ENCODE results near the gene TATDN2. TPM values are rescaled to one million over a fixed set of nuclear protein-coding genes. Genes with fewer than 3 reads are reported as not detected.

The TATDN2 gene
- total and polyA plus RNA-seq, 9 of the 15 experiments (the other 6 are each of a cell fraction or from before 2014, with no cell fraction given) = 5.2 to 44.7 (median 25.8) TPM

GRCh38 chr3:10234526-10235230 is 13.6 kb upstream of the TATDN2 start (continued):
- TF ChIP-seq RBM17 (IDR thresholded peaks at IDR 0.05; ENCODE audit: borderline replicate concordance, low read depth, low read length) = no peak
- TF ChIP-seq, protein P1, sequence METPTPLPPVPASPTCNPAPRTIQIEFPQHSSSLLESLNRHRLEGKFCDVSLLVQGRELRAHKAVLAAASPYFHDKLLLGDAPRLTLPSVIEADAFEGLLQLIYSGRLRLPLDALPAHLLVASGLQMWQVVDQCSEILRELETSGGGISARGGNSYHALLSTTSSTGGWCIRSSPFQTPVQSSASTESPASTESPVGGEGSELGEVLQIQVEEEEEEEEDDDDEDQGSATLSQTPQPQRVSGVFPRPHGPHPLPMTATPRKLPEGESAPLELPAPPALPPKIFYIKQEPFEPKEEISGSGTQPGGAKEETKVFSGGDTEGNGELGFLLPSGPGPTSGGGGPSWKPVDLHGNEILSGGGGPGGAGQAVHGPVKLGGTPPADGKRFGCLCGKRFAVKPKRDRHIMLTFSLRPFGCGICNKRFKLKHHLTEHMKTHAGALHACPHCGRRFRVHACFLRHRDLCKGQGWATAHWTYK (CRISPR knock-in tag; IDR thresholded peaks at IDR 0.05) = no peak
- TF ChIP-seq POLR2AphosphoS2 (IDR thresholded peaks at IDR 0.05; ENCODE audit: low read length) = no peak
- peak; percentile 78 for TF ChIP-seq FOS (IDR thresholded peaks at IDR 0.05; ENCODE audit: extremely low read depth, insufficient read length)
- TF ChIP-seq PTRF (tag; IDR thresholded peaks at IDR 0.05) = no peak
- no peak for TF ChIP-seq ZNF551 (CRISPR knock-in tag; IDR thresholded peaks at IDR 0.05)
- no peak for TF ChIP-seq MEF2A (IDR thresholded peaks at IDR 0.05; ENCODE audit: control insufficient read depth, low read depth, low read length)
- no peak for TF ChIP-seq MEF2D (tag; conservative IDR thresholded peaks at IDR 0.05; ENCODE audit: low read depth)
- TF ChIP-seq, protein P2, sequence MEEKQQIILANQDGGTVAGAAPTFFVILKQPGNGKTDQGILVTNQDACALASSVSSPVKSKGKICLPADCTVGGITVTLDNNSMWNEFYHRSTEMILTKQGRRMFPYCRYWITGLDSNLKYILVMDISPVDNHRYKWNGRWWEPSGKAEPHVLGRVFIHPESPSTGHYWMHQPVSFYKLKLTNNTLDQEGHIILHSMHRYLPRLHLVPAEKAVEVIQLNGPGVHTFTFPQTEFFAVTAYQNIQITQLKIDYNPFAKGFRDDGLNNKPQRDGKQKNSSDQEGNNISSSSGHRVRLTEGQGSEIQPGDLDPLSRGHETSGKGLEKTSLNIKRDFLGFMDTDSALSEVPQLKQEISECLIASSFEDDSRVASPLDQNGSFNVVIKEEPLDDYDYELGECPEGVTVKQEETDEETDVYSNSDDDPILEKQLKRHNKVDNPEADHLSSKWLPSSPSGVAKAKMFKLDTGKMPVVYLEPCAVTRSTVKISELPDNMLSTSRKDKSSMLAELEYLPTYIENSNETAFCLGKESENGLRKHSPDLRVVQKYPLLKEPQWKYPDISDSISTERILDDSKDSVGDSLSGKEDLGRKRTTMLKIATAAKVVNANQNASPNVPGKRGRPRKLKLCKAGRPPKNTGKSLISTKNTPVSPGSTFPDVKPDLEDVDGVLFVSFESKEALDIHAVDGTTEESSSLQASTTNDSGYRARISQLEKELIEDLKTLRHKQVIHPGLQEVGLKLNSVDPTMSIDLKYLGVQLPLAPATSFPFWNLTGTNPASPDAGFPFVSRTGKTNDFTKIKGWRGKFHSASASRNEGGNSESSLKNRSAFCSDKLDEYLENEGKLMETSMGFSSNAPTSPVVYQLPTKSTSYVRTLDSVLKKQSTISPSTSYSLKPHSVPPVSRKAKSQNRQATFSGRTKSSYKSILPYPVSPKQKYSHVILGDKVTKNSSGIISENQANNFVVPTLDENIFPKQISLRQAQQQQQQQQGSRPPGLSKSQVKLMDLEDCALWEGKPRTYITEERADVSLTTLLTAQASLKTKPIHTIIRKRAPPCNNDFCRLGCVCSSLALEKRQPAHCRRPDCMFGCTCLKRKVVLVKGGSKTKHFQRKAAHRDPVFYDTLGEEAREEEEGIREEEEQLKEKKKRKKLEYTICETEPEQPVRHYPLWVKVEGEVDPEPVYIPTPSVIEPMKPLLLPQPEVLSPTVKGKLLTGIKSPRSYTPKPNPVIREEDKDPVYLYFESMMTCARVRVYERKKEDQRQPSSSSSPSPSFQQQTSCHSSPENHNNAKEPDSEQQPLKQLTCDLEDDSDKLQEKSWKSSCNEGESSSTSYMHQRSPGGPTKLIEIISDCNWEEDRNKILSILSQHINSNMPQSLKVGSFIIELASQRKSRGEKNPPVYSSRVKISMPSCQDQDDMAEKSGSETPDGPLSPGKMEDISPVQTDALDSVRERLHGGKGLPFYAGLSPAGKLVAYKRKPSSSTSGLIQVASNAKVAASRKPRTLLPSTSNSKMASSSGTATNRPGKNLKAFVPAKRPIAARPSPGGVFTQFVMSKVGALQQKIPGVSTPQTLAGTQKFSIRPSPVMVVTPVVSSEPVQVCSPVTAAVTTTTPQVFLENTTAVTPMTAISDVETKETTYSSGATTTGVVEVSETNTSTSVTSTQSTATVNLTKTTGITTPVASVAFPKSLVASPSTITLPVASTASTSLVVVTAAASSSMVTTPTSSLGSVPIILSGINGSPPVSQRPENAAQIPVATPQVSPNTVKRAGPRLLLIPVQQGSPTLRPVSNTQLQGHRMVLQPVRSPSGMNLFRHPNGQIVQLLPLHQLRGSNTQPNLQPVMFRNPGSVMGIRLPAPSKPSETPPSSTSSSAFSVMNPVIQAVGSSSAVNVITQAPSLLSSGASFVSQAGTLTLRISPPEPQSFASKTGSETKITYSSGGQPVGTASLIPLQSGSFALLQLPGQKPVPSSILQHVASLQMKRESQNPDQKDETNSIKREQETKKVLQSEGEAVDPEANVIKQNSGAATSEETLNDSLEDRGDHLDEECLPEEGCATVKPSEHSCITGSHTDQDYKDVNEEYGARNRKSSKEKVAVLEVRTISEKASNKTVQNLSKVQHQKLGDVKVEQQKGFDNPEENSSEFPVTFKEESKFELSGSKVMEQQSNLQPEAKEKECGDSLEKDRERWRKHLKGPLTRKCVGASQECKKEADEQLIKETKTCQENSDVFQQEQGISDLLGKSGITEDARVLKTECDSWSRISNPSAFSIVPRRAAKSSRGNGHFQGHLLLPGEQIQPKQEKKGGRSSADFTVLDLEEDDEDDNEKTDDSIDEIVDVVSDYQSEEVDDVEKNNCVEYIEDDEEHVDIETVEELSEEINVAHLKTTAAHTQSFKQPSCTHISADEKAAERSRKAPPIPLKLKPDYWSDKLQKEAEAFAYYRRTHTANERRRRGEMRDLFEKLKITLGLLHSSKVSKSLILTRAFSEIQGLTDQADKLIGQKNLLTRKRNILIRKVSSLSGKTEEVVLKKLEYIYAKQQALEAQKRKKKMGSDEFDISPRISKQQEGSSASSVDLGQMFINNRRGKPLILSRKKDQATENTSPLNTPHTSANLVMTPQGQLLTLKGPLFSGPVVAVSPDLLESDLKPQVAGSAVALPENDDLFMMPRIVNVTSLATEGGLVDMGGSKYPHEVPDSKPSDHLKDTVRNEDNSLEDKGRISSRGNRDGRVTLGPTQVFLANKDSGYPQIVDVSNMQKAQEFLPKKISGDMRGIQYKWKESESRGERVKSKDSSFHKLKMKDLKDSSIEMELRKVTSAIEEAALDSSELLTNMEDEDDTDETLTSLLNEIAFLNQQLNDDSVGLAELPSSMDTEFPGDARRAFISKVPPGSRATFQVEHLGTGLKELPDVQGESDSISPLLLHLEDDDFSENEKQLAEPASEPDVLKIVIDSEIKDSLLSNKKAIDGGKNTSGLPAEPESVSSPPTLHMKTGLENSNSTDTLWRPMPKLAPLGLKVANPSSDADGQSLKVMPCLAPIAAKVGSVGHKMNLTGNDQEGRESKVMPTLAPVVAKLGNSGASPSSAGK (IDR thresholded peaks at IDR 0.05) = no peak
- no peak for TF ChIP-seq MAFF (IDR thresholded peaks at IDR 0.05; ENCODE audit: low read length)

Measured in K562 (cell line).